Measurements from ENCODE around the gene BICD1.

- TF ChIP-seq CTCF (IDR thresholded peaks at IDR 0.05 in 8 of 11, conservative IDR thresholded peaks at IDR 0.05 in 3 of 11) (no peak), POLR2AphosphoS5 (IDR thresholded peaks at IDR 0.05) (no peak), POLR2A (IDR thresholded peaks at IDR 0.05) (no peak)
Observed at GRCh38 chr12:32418903-32419519, 312.4 kb downstream of the BICD1 start.

All from spleen (tissue), 7 donors.